GF-D8 (cell line): Measurements from ENCODE around the gene PLXNA4.

ENCODE experiments used
- DNase-seq: peaks from one replicate; lab custom pipeline; 2025; lab: John Stamatoyannopoulos, UW

Gene PLXNA4

GRCh38 chr7:132500727-132501440 is 75.4 kb downstream of the PLXNA4 start:
- no peak for DNase-seq

- no peak for DNase-seq
These were observed 76.8 kb downstream of the PLXNA4 start for GRCh38 chr7:132499487-132499886.

GRCh38 chr7:132499065-132499464 is 77.2 kb downstream of the PLXNA4 start:
- DNase-seq, result no peak

- no peak for DNase-seq
These were observed 78.0 kb downstream of the PLXNA4 start for GRCh38 chr7:132498319-132498718.

- DNase-seq, result no peak
These were observed 79.2 kb downstream of the PLXNA4 start for GRCh38 chr7:132497098-132497497.

GRCh38 chr7:132495936-132496335 is 80.3 kb downstream of the PLXNA4 start:
- no peak for DNase-seq

- no peak for DNase-seq
These were observed 81.8 kb downstream of the PLXNA4 start for GRCh38 chr7:132494474-132494873.

GRCh38 chr7:132492823-132493445 is 83.3 kb downstream of the PLXNA4 start:
- DNase-seq, result no peak

GRCh38 chr7:132491391-132491945 is 84.8 kb downstream of the PLXNA4 start:
- DNase-seq, result no peak

GRCh38 chr7:132490474-132490873 is 85.8 kb downstream of the PLXNA4 start:
- no peak for DNase-seq

- DNase-seq, result no peak
These were observed 86.5 kb downstream of the PLXNA4 start for GRCh38 chr7:132489776-132490237.

- DNase-seq, result no peak
These were observed 87.5 kb downstream of the PLXNA4 start for GRCh38 chr7:132488634-132489302.

- no peak for DNase-seq
These were observed 90.0 kb downstream of the PLXNA4 start for GRCh38 chr7:132486274-132486610.

- no peak for DNase-seq
These were observed 90.5 kb downstream of the PLXNA4 start for GRCh38 chr7:132485600-132486273.

GRCh38 chr7:132485136-132485535 is 91.1 kb downstream of the PLXNA4 start:
- DNase-seq, result no peak

GRCh38 chr7:132482866-132483265 is 93.4 kb downstream of the PLXNA4 start:
- DNase-seq, result no peak

GRCh38 chr7:132480534-132480933 is 95.7 kb downstream of the PLXNA4 start:
- no peak for DNase-seq

GRCh38 chr7:132476541-132476940 is 99.7 kb downstream of the PLXNA4 start:
- DNase-seq, result no peak

- no peak for DNase-seq
These were observed 100.6 kb downstream of the PLXNA4 start for GRCh38 chr7:132475669-132476116.

- no peak for DNase-seq
These were observed 101.1 kb downstream of the PLXNA4 start for GRCh38 chr7:132475037-132475668.

GRCh38 chr7:132472463-132473120 is 103.7 kb downstream of the PLXNA4 start:
- DNase-seq, result no peak
